ENCODE measurements around the gene NEDD1.

DNA sequence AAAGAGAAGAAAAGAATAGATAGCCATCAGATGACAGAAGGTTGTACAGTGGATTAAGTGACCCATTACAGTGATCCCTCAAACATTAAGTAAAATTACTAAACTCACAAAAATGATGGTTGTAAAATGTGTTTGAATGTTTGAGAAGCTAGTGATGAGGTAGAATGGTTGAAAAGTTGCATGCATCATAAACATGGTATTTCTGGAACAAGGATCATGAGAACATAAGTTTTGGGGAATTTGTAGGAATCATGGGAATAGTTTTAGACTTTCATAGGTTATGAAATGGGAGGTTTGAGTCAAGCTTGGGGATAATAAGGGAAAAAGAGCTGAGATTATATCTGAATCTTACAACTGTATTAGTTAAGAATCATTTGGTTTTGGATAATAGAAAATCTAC lies 34.1 kb upstream of the NEDD1 start:
- TF ChIP-seq EZH2 (IDR thresholded peaks at IDR 0.05; ENCODE audit: low read length, missing control alignments): no peak
- TF ChIP-seq, protein P1, sequence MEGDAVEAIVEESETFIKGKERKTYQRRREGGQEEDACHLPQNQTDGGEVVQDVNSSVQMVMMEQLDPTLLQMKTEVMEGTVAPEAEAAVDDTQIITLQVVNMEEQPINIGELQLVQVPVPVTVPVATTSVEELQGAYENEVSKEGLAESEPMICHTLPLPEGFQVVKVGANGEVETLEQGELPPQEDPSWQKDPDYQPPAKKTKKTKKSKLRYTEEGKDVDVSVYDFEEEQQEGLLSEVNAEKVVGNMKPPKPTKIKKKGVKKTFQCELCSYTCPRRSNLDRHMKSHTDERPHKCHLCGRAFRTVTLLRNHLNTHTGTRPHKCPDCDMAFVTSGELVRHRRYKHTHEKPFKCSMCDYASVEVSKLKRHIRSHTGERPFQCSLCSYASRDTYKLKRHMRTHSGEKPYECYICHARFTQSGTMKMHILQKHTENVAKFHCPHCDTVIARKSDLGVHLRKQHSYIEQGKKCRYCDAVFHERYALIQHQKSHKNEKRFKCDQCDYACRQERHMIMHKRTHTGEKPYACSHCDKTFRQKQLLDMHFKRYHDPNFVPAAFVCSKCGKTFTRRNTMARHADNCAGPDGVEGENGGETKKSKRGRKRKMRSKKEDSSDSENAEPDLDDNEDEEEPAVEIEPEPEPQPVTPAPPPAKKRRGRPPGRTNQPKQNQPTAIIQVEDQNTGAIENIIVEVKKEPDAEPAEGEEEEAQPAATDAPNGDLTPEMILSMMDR (conservative IDR thresholded peaks at IDR 0.05 in 1 of 2, IDR thresholded peaks at IDR 0.05 in 1 of 2; ENCODE audit: low read depth in 1 of 2, low read length in 2 of 2): no peak
